Calu3 (cell line): Measurements from ENCODE around the gene HDAC4. TPM values are rescaled to one million over a fixed set of nuclear protein-coding genes. Genes with fewer than 3 reads are reported as not detected.

Experiments
- BruUV-seq: library from RNA; stranded (reverse); fragments of 400-500 nt; replicated peaks from 2 replicates; lab custom pipeline; 2021; lab: Mats Ljungman, UMichigan
- CTCF ChIA-PET: fragments of 300-600 bp; sonication (Branson Sonifier 250); formaldehyde crosslinking; loops from one replicate; lab custom pipeline; 2022; ENCODE audit warnings: antibody characterized with exemption; lab: Charles Lee
- DNase-seq: peaks from one replicate; pipeline ENCODE4 v3.0.0; 2022
- H3K27ac Mint-ChIP-seq: one replicate; pipeline ENCODE4 v1.8.0; 2022; ENCODE audit warnings: mixed read lengths; ENCODE audit not compliant: unreplicated experiment
- H3K27me3 Mint-ChIP-seq: one replicate; pipeline ENCODE4 v1.8.0; 2022; ENCODE audit warnings: mixed read lengths; ENCODE audit not compliant: unreplicated experiment
- H3K36me3 Mint-ChIP-seq: one replicate; pipeline ENCODE4 v1.8.0; 2022; ENCODE audit warnings: mild to moderate bottlenecking, moderate library complexity, mixed read lengths; ENCODE audit not compliant: insufficient read depth, unreplicated experiment
- H3K4me1 Mint-ChIP-seq: one replicate; pipeline ENCODE4 v1.8.0; 2022; ENCODE audit warnings: mild to moderate bottlenecking, low read depth, mixed read lengths; ENCODE audit not compliant: unreplicated experiment
- H3K4me3 Mint-ChIP-seq: one replicate; pipeline ENCODE4 v1.8.0; 2022; ENCODE audit warnings: mild to moderate bottlenecking, low read depth, moderate library complexity, mixed read lengths; ENCODE audit not compliant: unreplicated experiment
- H3K9me3 Mint-ChIP-seq: one replicate; pipeline ENCODE4 v1.8.0; 2022; ENCODE audit warnings: low read depth, mixed read lengths; ENCODE audit not compliant: unreplicated experiment
- CTCF ChIP-seq: fragments of 200-600 bp; IDR thresholded peaks from one replicate; pipeline ENCODE4 v1.8.0; 2022; ENCODE audit warnings: antibody characterized with exemption; ENCODE audit not compliant: unreplicated experiment
- intact Hi-C: fragments of 100-400 bp; cut with micrococcal nuclease; formaldehyde crosslinking; loops from one replicate; pipeline ENCODE4 v1.10.0; 2022; ENCODE audit not compliant: unreplicated experiment
- total RNA-seq: library from RNA; stranded (reverse); gene quantifications from 2 replicates; pipeline ENCODE4 v1.2.3, GENCODE V29; 2022

The HDAC4 gene
- total RNA-seq, 1 experiment from 2014 or later = 39.6 TPM

- H3K36me3 Mint-ChIP-seq = peaks cover 10% of the 10 kb centered on the region
- TF ChIP-seq CTCF = no peak
- DNase-seq = no peak
- CTCF ChIA-PET = interaction anchor here (0.6 kb wide), 2 partner anchors 122 to 728 kb away, joined by 3 to 6 read pairs; no protein-coding TSS in a partner anchor
- H3K4me1 Mint-ChIP-seq = peaks cover 15% of the 10 kb centered on the region
- H3K4me3 Mint-ChIP-seq = no peak overlapping the region
- H3K9me3 Mint-ChIP-seq = no peaks in the 10 kb centered on the region
- H3K27ac Mint-ChIP-seq = no peak overlapping the region
- no TSS peak for BruUV-seq
- intact Hi-C loops = no loop called here
- no peaks in the 10 kb centered on the region for H3K27me3 Mint-ChIP-seq
Measured at GRCh38 chr2:239278941-239279365, 121.9 kb downstream of the HDAC4 start.

- H3K27me3 Mint-ChIP-seq = no peaks in the 10 kb centered on the region
- intact Hi-C loops = no loop called here
- no peaks in the 10 kb centered on the region for H3K9me3 Mint-ChIP-seq
- no peak overlapping the region for H3K4me3 Mint-ChIP-seq
- peaks cover 20% of the 10 kb centered on the region for H3K4me1 Mint-ChIP-seq
- CTCF ChIA-PET = interaction anchor here (0.6 kb wide), 1 partner anchor 729 kb away, joined by 3 read pairs; no protein-coding TSS in a partner anchor
- BruUV-seq = no TSS peak
- no peak for TF ChIP-seq CTCF
- peaks cover 10% of the 10 kb centered on the region for H3K36me3 Mint-ChIP-seq
- no peak for DNase-seq
- no peak overlapping the region for H3K27ac Mint-ChIP-seq
Measured at GRCh38 chr2:239278361-239278760, 122.5 kb downstream of the HDAC4 start.

- Mint-ChIP-seq H3K4me1 (peaks cover 28% of the 10 kb centered on the region), H3K9me3 (no peaks in the 10 kb centered on the region), H3K36me3 (peaks cover 10% of the 10 kb centered on the region), H3K27ac (no peak overlapping the region), H3K27me3 (no peaks in the 10 kb centered on the region), H3K4me3 (no peak overlapping the region)
- no peak for TF ChIP-seq CTCF
- DNase-seq = no peak
- CTCF ChIA-PET = no interaction called here
- BruUV-seq = no TSS peak
- intact Hi-C loops = no loop called here
Measured at GRCh38 chr2:239277401-239278085, 123.3 kb downstream of the HDAC4 start.

- Mint-ChIP-seq H3K27me3 (no peaks in the 10 kb centered on the region), H3K9me3 (no peaks in the 10 kb centered on the region), H3K4me1 (peaks cover 29% of the 10 kb centered on the region), H3K4me3 (no peak overlapping the region), H3K36me3 (peaks cover 10% of the 10 kb centered on the region), H3K27ac (no peak overlapping the region)
- no peak for TF ChIP-seq CTCF
- no TSS peak for BruUV-seq
- intact Hi-C loops = no loop called here
- DNase-seq = no peak
- CTCF ChIA-PET = no interaction called here
Measured at GRCh38 chr2:239276851-239277250, 124.0 kb downstream of the HDAC4 start.
